GM18517 (cell line): ENCODE data around the gene TMEM63A.
A peak's percentile ranks its signal among the peaks of the same experiment; 100 is the strongest.

ENCODE experiments used
- ATAC-seq: cut with Tn5 transposase; IDR thresholded peaks from one replicate; pipeline ENCODE4 v1.9.1; 2021; ENCODE audit warnings: mild to moderate bottlenecking, moderate library complexity; ENCODE audit not compliant: unreplicated experiment

The TMEM63A gene

DNA sequence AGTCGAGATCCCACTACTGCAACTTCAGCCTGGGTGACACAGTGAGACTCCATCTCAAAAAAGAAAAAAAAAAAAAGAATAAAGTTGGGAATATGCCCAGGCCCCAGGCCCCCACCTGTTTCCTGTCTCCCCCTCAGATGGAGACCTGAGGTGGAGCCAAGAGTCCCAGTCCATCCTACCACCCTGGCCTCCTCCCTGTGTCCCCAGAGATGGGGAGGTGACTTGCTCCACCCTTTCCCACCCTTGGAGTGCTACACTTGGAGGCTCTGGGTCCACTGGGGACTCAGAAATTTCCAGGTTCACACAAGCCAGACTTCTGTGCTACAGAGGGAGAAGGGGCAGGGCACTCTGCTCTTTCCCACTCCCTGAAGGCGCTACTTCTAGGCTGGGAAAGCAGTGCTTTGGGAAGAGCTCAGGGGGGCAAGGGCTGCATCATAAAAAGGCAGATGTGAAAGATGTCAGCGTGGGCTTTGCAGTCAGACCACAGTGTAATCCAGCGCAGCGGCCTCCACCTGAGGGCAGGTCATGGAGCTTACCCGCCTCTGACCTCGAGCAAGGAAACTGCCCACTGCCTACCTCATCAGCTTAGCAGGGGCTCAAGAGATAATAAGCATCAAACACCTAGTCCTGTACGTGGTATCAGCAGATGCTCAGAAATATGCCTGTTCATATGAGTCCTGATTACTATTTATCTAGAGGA, 13.4 kb downstream of the TMEM63A start:
- ATAC-seq = no peak

DNA sequence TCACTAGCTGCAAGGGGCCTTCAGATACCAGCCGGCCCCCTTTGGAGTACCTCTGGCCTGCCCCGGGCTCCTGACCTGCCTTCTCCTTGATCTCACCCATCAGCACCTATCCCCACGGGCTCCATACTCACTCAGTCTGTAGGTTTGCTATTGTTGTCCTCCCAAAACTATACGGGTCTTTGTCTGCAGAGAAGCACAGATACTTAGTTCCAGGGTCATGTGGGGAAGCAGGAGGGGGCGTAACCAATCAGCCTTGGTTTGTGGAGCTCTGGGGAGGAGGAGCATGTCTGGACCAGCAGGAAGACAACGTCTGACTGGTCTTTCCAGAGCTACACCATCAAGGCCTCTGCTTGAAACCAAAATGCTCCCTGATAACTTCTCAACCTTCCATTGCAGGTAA, 15.2 kb downstream of the TMEM63A start:
- no peak for ATAC-seq

DNA sequence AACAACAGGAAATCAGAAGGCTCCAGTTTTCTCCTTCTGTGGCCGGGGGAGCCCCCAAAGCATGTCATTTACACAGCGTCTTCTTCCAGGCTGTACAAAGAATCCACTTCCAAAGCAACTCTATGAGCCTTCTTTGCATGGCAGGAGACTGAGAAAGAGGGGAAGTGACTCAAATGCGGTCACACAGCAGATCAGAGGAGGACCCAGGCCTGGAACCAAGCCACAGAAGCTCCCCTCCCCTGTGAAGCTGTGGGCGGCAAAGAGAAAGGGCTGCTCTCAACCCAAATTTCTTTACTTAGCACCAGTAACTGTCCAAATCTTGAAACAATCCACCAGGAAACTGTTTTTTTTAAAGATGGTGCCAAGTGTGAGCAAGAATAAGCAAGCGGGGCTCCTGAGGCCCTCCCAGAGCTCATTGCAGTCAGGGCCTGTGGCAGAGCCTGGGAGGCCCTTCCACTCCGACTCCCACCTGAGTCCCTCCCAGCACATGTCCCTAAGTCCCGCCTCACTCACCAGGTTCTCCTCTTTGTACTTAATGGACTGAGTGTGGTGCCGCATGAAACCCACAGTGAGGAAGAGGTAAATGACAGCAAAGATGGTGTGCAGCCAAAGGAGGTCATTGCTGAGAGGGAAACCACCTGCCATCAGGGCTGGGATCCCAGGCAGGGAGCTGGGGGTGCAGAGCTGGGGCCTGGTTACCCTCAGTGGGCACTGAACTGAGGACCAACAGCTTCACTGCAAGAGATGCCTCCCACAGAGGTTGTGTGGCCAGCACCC, 15.9 kb downstream of the TMEM63A start:
- no peak for ATAC-seq

GRCh38 chr1:225865514-225865913, 16.7 kb downstream of the TMEM63A start:
- ATAC-seq = no peak

GRCh38 chr1:225863167-225863566, 19.0 kb downstream of the TMEM63A start:
- no peak for ATAC-seq

- no peak for ATAC-seq
Observed at GRCh38 chr1:225862581-225862950, 19.6 kb downstream of the TMEM63A start.

- ATAC-seq = no peak
Observed at GRCh38 chr1:225861834-225862580, 20.2 kb downstream of the TMEM63A start.

- ATAC-seq = no peak
Observed at GRCh38 chr1:225860876-225861441, 21.2 kb downstream of the TMEM63A start.

DNA sequence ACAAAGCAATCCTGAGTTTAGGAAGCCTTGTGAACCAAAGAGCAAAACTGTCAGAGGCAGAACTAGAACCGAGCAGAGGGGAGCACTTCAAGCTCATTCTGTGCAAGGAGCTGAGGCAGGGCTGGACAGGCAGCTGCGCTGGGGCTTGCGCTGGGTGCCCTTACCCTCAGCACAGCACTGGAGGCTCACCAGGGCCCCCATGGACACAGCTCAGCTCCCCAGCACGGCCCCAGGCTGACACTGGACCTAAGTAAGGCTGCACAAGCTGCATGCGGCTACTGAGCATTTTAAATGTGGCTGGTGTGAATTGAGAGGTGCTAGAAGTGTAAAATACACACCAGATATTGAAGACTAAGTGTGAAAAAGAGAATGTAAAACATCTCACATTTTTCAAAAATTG, 22.1 kb downstream of the TMEM63A start:
- ATAC-seq = no peak

GRCh38 chr1:225859151-225859550, 23.0 kb downstream of the TMEM63A start:
- no peak for ATAC-seq

- no peak for ATAC-seq
Observed at GRCh38 chr1:225857256-225857655, 24.9 kb downstream of the TMEM63A start.

- no peak for ATAC-seq
Observed at GRCh38 chr1:225855503-225856300, 26.5 kb downstream of the TMEM63A start.

DNA sequence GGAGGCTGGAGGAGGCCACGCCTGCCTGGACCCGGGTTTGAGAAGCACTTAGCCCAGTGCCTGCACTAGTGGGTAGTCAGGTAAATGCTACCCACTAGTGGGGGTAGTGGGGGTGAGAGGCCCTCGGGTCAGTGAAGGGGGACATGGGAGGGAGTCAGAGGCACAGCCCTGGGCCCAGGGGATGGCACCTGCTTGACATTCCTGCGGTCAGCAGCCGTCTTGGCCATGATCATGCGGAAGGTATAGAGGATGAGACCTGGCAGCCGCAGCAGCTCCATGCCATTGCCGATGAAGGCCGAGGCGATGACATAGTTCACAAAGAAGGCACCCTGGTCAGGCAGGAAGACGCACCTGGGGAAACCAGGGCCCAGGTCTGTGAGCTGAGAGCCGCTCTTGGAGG, 28.7 kb downstream of the TMEM63A start:
- ATAC-seq = no peak

GRCh38 chr1:225852413-225853124, 29.6 kb downstream of the TMEM63A start:
- ATAC-seq = no peak

- peak; percentile 51 for ATAC-seq
Observed at GRCh38 chr1:225851805-225852204, 30.4 kb downstream of the TMEM63A start.

GRCh38 chr1:225850370-225850769, 31.8 kb downstream of the TMEM63A start:
- no peak for ATAC-seq

DNA sequence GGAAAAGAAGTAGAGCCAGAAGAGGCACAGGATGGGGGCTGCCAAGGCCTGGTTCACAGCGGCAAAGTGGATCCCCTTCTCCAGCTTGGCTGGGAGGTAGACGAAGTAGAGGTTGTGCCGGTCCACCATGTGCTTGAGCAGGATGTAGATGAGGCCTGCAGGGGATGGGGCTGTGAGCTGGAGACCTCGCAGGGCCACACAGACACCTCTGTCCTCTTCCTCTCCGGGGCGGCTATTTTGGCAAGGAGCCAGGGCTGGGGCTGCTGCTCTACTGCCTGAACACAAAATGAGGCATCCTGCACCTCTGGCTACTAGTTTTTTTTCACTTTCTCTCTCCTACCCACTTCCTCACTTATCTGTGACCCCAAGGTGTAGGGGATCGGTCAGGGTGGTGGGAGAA, 32.3 kb downstream of the TMEM63A start:
- no peak for ATAC-seq

GRCh38 chr1:225848030-225848955, 33.9 kb downstream of the TMEM63A start:
- ATAC-seq = peak; percentile 59

DNA sequence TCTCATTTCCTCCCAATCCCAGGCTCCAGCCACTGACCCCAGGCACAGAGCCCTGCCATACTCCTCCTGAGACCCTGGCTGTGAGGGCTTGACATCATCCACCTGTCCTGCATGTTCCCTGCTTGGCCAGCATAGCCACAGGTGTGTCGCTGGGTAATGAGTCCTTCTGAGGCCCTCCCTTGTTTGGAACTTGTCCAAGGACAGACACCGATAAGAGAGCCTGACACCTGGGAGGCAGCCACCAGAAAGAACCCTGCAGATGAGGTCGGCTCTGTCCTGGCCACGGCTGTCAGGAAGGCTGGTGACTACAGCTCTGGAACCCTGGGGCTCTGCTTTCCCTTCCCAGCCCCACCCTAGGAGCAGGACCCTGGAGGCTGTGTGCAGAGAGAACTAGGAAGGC, 34.6 kb downstream of the TMEM63A start:
- ATAC-seq = no peak
